Left colon (tissue), 2 donors: ENCODE measurements around the gene GCN1. TPM values are rescaled to one million over a fixed set of nuclear protein-coding genes. Genes with fewer than 3 reads are reported as not detected.

ENCODE experiments used
- ATAC-seq: fragments of 200-7000 bp; cut with Tn5 transposase; one replicate; pipeline ENCODE4 v1.9.1; 2020; ENCODE audit warnings: mild to moderate bottlenecking, moderate library complexity
- DNase-seq, 2 donors: peaks; one replicate each; pipeline ENCODE4 v3.0.0-alpha.2; 2020
- intact Hi-C, 2 donors: fragments of 100-400 bp; cut with DNase I in 1 of 2; cut with micrococcal nuclease in 1 of 2; formaldehyde crosslinking; loops; one replicate each; pipeline versions ENCODE4 v1.11.2 to v1.14.0; 2022; cut with DNase I, micrococcal nuclease
- total RNA-seq, 2 donors: library from RNA; stranded (reverse); fragmentation: NEBNext Ultra II Directional; extraction: Animal tissue kit (Norgen Biotek cat#: 25700); gene quantifications; one replicate each; pipeline ENCODE4 v1.2.1, GENCODE V29; 2021
- donor health status: DM: no; HTN: no; CAD: no.
- donor health status: DM: yes; HTN: yes; CAD: no.

Gene GCN1
- total RNA-seq, 2 donors from 2014 or later = 61.3 to 78.8 TPM

DNA sequence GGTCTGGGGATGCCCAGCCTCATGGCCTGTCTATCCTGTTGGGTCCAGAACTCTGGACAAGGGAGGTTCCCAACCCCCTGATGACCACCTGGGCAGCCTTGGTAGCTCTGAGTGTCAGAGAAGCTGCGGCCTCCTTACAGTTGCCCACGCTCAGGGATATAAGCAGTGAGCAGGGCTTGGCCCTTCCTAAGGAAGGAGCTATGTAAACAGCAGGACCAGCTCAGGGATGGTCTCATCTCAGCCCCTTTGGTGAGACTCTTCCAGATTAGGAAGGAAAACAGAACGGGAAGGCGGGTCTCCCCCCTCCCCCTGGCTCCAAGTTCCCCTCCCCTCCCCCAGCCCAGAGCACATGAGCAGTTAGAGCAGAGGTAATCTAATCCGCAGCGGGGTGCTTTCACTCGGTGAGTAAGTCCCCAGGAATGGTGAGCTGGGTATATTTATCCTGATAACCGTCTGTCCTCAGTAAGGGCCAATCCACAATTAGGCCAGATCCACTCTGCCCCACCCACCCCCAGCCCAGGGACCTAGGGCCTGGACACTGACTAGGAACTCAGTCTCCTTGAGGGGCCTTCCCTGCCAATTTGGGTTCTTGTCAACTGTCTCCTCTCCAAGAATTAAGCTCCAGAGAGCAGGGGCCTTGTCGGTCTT is 35.9 kb upstream of the GCN1 start:
- DNase-seq (peak in 1 of 2 donors; percentile 58), ATAC-seq (no peak)
- intact Hi-C loops = no loop called here

DNA sequence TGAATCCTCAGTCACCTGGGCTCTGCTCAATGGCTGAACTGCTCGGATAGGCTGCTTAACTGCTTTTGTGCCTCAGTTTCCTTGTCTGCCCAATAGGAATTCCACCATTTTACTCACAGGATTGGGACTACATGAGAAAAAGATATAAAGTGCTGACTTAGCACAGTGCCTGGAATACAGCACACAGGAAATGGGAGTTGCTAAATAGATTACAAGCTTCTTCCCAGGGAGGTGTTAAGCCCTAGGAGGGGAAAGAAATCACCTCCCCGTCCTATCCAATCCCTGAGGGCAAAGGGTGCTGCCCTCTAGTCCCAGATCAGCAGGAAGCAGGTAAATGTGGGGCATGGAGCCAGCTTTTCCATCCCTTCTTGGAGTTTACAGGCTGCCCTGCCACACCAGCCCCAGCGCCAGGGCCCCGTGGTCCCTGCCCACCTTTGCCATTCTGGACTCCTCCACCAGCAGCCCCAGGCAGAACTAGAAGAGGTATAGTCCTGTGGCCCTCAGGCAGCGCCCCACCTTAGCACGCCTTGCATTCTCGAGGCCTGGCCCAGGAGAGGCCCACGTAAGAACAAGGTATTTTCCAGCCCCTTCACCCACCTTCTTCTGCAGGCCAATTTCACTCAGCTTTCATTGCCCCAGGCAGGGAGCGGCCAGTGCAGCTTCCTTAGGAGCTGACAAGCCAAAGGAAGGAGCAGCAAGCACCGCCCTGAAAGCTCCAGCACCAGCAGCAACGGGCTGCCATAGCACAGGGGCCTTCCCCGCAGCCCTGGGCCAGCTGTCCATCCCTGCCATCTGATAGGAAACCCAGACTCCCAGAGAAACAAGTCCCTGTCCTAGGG is 35.2 kb upstream of the GCN1 start:
- ATAC-seq (peak; percentile 25), DNase-seq (peak; percentile 66 to 70)

DNA sequence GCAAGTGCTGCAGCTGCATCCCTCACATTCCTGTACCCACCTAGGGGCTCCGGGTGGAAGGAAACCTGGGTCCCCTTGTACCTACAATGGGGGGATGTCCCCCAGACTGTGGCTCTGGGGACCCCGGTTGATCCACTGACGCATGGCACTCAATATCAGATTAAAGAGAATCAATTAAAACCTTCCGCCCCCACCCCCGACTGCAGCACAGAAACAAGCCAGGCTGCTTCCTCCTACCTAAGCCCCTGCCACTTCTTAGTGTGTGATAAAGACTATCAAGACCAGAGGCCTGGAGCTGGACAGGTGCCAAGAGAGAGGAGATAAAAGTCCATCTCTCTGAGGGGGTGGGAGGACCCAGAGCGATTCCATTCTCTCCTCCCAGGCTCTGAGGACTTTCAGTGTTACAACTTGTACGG is 34.6 kb upstream of the GCN1 start:
- intact Hi-C loops = loop anchor here in 1 of 2 donors (5.0 kb wide), 1 partner anchor 38 kb away; the partner anchor contains the start of gene PXN
- DNase-seq (peak in 1 of 2 donors; percentile 53), ATAC-seq (no peak)

More for the DNA sequence above, 35.2 kb upstream of the GCN1 start:
- intact Hi-C loops = loop anchor here in 1 of 2 donors (5.0 kb wide), 1 partner anchor 38 kb away; the partner anchor contains the start of gene PXN

DNA sequence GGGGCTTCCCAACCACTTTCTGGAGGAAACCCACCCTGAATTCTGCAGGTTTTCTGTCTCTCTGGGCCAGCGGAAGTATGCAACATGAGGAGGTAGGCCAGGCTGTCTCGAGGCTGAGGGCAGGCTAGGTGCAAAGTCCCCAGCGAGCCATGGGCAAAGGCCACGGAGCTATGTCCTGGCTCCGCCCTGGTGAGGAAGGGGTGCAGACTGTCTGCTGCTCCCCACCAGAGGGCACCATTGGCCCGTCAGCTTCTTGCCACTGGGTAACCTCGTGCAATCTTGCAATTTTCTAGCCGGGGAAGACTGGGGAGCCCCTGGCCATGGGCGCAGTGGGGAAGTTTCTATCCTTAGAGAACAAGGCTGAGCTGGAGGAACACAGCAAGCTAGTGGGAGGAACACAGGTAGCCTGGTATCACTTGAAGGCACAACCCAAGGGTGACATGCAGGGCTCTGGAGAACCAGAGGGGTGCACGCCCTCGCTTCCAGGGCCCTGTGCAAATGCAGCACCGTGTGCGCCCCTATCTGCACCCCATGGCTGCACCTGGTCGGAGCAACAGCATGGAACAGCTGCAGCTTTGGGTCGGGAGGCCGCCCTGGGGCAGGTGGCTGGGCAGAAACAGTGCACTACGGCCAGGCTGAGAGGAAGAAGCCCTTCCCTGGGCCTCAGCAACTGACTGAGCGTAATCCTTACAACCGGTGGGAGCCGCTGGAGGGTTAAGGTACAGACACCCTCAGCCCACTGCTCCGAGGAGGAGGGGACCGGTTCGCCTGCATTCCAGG is 34.0 kb upstream of the GCN1 start:
- DNase-seq (peak; percentile 92 to 93), ATAC-seq (peak; percentile 53)
- intact Hi-C loops = loop anchor here in 1 of 2 donors (5.0 kb wide), 1 partner anchor 39 kb away; the partner anchor contains the start of gene PXN

DNA sequence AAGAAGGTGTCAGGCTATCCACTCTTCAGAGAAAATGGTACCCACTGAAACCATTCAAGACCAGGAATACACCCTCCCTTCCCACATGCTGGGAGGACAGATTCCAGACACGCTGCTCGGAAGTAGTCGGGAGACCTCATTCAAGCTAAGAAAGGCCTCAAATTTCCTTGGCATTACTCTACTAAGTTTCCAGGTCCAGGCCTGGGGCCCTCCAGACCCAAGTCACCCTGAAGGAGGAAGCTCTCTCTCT is 33.5 kb upstream of the GCN1 start:
- intact Hi-C loops = loop anchor here in 1 of 2 donors (5.0 kb wide), 1 partner anchor 39 kb away; the partner anchor contains the start of gene PXN
- ATAC-seq = no peak
- DNase-seq = no peak

DNA sequence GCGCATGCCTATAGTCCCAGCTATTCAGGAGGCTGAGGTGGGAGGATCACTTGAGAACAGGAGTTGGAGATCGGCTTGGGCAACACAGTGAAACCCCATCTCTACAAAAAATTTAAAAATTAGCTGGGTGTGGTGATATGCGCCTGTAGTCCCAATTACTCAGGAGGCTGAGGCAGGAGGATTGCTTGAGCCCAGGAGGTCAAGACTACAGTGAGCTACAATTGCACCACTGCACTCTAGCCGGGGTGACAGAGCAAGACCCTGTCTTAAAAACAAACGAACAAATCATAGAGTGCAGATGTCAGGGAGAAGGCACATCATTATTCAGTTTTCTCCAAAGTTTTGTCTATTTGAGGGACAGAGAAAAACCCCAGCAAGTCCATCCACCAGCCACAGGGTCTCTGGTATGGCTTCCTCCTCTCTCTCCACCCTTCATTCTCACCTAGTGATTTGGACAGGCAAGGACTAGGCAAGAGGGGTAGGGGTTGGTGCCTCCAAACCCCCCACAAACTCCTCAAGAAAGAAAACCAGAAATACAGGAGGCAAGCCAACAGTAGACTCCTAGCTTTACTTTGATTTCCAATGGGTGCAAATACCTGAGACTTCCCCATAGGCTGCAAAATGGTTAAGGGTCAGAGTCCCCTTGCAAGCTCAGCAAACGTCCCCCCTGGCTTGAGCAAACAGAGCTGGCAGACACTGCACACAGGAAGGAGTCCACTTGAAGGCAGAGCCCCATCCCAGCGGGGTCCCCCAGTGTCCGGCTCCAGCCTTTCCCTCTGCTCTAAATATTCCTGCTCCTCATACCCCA is 32.9 kb upstream of the GCN1 start:
- DNase-seq (no peak), ATAC-seq (no peak)
- intact Hi-C loops = loop anchor here (2.0 to 5.0 kb wide), 2 partner anchors 39 to 40 kb away; partner anchors contain the start of gene PXN (in 1 of the 2)

DNA sequence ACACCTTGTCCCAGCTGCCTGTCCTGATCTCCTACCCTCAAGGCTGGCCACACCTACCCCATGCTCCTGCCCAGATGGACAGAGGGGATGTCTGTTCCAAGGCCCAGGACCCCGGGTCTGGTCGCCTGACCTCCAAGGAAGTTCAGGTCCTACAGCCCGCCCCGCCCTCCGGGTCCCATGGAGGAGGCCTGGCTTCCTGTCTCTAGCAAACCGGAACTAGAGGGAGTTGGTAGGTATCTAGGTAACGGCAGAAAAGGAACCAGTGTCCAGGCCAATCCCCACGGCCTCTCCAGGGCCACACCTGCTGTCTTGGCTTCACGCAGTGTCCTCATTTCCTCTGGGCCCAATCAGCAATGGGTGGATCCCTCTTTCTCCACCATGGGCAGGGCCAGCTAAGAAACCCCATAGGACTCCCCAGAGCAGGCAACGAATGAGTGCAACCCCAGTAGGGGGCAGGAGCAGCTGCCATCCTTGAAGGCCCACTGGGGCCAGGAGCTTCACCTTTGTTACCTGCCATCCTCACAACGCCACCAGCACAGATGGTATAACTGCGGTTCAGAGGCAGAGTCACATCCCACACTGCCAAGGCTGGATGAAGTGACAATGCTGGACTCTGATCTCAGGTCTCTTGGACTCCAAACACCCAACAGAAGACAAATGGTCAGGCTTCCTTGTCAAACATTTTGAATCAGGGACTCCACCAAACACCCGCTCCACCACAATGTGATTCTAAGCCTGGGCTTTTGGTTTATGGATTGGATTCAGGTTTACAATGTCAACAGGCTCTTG is 31.5 kb upstream of the GCN1 start:
- ATAC-seq (peak; percentile 63), DNase-seq (peak; percentile 85 to 92)
- intact Hi-C loops = loop anchor here (2.0 to 5.0 kb wide), 2 partner anchors 41 kb away; partner anchors contain the start of gene PXN (in 1 of the 2)

DNA sequence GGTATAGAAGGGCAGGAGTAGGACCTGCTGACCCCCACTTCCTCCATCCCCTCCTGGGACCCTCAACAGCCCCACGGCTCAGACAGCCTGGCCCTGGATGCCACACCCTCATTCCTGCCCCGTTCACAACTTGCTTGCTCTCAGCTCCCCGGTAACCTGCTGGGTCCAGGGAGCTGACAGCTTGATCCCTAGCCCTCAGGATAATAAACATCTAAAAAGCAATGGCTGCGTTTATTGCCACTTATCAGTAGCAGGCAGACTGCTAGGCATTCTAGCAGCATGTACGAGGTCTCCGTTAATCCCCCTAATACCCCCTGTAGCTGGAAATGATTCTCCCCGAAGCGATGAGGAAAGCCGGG is 30.7 kb upstream of the GCN1 start:
- ATAC-seq (peak; percentile 38), DNase-seq (no peak)
- intact Hi-C loops = loop anchor here in 1 of 2 donors (5.0 kb wide), 1 partner anchor 42 kb away; the partner anchor contains the start of gene PXN

DNA sequence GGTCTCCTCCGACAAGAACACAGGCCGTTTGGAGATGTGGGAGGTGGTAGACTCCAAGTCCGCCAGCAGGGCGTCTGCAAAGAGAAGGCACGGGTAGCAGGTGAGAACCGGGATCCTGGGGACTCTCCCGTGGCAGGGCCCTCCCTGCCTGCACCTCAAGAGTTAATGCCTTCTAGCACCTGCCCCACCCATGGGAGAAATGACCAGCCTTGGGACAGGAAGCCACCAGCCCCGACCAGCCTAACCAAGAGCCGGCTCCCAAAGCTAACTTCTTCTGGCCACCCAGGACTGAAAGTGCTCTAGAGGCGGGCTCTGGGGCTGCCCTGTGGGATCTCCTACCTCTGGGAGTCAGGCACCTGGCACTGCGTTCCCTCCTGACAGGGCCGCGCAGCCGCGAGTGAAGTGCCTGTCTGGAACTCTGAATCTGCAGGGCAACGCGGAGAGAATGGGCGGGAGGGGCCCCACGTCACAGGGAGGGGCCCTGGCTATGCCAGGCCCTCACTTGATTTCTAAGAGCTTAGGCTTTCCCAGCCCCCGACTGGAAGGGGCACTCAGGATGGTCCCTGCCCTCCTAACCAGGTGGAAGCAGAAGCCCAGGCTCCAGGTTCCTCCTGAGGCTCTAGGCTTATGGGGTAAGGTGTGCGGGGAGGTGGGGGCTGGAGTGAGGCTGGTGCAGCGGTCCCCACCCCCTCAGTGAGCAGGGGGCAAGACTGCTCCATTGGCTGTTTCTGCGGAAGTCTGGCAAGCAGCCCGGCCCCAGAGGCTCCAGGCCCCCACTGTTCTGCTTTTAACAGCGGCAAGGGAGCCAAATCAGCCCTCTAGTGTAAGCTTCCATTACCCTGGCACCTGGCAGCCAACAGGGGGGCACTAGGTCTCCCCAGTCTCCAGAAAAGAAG is 30.0 kb upstream of the GCN1 start:
- intact Hi-C loops = loop anchor here in 1 of 2 donors (5.0 kb wide), 1 partner anchor 43 kb away; the partner anchor contains the start of gene PXN
- ATAC-seq (peak; percentile 61), DNase-seq (peak; percentile 83 to 84)

DNA sequence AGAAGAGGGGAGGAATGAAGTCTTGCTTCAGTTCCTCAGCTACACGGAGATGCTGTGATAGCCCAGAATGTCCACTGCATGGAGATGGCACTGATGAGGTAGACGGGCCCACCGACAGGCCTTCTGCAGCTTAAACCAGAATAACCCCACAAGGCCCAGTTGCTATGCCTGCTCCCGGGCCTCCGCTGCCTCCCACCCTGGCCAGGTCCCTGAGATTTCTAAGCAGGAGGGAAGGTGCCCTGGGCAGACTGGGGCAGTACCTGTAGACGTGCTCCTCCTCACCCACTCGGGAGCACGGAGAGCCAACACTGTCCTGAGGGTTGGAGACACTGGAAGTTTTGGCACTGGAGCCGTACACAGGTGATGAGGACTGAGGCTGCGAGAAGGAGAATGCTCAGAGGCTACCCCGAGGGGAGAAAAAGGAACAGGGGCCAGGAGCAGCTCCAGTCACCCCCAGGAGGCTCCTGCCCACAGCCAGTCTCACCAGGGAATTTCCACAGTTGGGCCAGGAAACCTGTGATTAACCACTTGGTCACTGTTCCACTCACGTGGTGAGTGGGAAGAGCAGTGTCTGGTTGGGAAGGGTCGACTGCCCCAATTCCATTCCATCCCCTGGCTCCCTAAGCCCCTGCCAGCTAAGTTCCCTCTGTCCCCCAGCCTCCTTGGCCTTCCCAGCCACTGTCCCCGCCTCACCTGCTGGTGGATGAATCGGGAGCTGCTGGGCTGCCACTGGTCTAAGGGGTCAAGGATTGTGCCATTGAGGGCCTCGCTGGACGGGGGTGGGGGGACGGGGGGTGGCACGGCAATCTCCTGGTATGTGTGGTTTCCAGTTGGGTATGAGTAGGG is 29.2 kb upstream of the GCN1 start:
- no peak for ATAC-seq
- no peak for DNase-seq
- intact Hi-C loops = no loop called here

DNA sequence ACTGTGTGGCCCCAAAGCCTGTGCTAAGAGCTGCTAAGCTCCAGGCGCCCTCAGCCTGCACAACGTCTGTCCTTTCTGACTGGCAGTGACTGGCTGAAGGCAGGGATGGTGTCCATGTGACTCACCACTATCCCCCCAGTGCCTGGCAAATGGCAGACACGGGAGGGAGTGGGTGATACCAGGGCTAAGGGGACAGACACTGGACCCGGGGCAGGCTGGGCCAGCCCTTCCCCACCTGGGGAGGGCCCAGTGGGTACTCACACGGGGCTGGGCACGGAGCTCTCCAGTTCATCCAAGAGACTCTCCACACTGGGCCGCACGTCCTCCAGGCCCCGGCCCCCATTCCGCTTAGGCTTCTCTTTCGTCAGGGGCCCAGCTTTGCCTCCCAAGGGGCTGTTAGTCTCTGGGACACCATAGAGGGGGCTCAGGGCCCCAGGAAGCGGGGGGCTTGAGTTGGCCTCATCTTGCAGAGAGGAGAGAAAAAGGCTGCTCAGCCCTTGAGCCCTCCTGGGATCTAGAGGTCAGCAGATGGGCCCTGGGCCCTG is 27.8 kb upstream of the GCN1 start:
- no peak for DNase-seq
- ATAC-seq = no peak
- intact Hi-C loops = no loop called here

DNA sequence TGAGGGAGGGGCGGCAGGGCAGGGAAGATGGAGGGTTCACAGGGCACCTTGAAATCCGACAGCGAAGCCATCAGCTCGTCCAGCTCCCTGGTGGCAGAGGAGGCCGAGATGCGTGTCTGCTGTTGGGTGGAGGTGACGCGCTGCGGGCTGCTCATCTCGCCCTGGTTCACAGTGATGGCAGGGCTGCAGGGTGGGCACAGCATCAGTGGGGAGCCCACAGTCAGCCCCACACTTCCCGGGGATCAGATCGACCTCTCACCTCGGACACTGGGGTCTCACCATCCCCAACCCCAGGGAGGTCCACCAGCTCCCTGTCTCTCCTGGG is 27.0 kb upstream of the GCN1 start:
- ATAC-seq (no peak), DNase-seq (no peak)
- intact Hi-C loops = no loop called here

DNA sequence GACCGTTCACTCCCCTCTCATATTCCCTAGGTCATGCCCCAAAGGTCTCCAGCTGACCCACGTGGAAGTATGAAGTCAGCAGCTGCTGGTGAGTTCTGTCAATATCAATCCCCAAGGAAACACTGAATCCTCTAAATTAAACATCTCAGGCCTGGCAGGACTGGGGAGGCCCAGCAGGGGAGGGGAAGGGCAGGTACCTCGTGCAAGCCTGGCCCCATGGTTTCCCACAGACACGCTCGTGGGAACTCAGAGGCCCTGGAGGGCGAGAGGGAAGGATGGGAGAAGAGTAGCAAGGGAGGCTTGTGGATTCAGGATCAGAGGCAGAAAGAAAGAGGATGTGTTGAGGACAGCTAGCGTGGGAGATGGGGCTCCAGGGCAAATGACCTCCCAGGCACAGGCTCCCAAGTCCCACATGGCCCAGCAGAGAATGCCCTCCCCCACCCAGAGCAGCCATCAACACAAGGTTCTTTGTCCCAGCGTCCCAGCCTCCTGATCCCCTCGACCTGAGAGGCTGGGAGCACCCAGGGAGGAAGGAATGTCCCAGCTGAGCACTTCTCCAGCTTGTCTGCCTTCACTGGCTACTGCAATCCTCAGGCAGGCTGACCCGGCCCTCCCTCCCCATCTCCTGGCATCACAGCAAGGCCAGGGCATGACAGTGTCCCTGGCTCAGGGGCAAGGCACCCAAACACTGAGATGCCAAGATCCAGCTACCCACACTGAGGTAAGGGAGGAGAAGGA is 26.5 kb upstream of the GCN1 start:
- intact Hi-C loops = no loop called here
- DNase-seq = no peak
- ATAC-seq = no peak

DNA sequence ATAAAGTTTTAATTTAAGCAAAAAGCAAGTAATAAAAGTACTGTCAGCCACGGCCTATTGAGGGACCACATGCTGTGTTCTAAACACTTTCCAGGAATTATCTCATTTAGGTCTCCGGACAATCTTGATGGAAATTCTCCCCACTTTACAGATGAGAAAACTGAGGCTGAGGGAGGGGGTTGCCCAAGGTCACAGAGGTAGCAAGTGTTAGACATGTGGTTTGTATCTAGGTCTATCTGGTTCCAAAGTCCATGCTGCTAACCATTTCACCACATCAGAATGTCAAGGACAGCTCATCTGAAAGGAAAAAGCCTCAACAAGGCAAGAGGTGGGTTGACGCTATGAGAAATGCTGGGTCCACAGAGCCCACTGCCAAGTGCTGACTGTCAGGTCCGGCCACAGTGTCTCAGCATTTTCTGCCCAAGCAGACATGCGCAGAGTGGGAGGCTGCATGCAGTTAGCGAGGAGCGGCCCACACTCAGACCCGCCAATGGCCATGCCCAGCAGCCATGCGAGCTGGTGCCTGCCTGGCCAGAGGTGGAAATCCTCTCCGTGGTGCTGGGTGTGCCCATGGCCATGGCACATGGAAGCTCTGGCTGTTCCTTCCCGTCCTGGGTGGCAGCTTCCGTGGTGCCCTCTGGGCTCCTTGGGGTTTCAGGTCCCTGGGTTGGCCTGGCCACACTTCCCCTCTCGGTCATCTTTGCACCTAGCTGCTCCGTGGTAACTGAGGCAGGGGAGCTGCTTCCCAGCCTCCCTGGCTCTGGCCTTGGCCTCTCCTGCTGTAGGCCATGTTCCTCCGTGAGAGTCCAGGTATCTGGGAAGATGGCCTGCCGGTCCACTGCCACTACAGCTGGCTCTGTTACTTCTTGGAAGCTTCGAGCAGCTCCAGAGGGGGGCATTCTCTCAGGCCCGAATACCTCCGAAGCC is 24.4 kb upstream of the GCN1 start:
- no peak for DNase-seq
- intact Hi-C loops = no loop called here
- no peak for ATAC-seq
